ENCODE results near the gene NPAS3.

NPAS3 gene

DNA sequence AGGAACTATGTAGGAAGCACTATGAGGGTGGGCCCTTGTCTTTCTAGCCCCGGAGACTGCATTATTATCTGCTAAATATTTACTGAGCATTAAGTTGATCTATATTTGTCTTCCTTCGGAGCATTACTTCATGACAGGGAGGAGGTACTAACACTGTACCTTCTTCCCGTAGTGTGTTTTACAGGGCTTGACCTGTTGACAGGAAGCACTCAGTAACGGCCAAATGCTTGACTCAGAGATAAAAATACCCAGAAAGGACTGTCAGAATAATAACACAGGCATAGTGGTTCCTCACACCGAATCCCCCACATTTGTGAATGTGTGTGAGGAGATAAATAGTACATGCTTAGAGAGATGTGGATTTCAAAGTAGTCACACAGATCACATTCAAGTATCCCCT is 545.6 kb downstream of the NPAS3 start:
- no peak overlapping the region for H3K4me3 ChIP-seq (replicated peaks; ENCODE audit: low read depth, low read length)
- no peak for TF ChIP-seq CTCF (IDR thresholded peaks at IDR 0.05; ENCODE audit: low read depth, low read length, missing control alignments)
- DNase-seq (ENCODE audit: extremely low read depth, low read depth), result no peak

DNA sequence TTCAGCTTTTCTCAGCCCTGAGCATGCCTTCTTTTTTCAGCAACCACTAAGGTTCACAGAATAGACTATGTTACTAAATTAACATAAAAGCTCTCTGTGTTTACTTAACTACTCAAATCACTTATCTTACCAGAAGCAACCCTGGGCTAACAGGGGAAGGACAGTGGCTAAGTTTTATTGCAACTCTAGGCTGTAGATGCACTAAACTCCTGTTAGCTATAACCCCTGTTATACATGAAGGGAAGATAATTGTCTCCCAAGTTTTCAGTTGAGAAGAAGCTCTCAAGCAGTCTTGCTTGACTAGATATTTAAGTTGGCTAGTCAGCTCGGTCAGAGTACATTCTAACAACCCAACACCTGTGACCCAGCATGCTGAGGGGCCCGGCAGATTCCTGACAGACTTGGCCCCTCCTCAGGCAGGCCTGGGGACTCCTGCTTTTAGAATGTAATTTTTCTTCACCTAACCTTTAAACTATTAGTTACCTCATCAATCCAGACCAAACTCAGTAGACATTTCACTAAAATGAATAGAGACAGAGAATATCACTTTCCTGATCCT is 547.7 kb downstream of the NPAS3 start:
- H3K4me3 ChIP-seq (replicated peaks; ENCODE audit: low read depth, low read length), result no peak overlapping the region
- TF ChIP-seq CTCF (IDR thresholded peaks at IDR 0.05; ENCODE audit: low read depth, low read length, missing control alignments), result no peak
- DNase-seq (ENCODE audit: extremely low read depth, low read depth), result no peak

- TF ChIP-seq CTCF (IDR thresholded peaks at IDR 0.05; ENCODE audit: low read depth, low read length, missing control alignments), result no peak
- H3K4me3 ChIP-seq (replicated peaks; ENCODE audit: low read depth, low read length), result no peak overlapping the region
- DNase-seq (ENCODE audit: extremely low read depth, low read depth), result no peak
Measured at GRCh38 chr14:33488582-33488981, 549.9 kb downstream of the NPAS3 start.

DNA sequence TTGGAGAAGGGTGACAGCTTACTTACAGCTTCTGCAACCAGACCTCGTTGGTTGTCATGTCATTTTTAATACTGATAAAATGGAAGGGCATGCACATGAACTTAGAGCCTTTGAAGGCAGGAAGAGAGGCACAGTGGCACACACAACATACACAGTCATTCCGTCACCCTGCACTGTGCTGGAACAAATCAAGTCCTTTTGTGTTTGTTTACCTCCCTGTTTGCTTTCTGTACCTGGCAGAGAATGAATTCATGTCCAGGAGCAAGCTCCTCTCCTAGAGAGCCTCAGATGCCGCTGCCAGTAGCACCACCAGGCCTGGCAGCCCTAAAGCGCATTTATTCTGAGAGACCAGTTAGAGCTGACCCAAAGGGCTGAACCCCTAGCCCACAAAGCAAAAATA is 551.9 kb downstream of the NPAS3 start:
- no peak overlapping the region for H3K4me3 ChIP-seq (replicated peaks; ENCODE audit: low read depth, low read length)
- no peak for TF ChIP-seq CTCF (IDR thresholded peaks at IDR 0.05; ENCODE audit: low read depth, low read length, missing control alignments)
- no peak for DNase-seq (ENCODE audit: extremely low read depth, low read depth)

DNA sequence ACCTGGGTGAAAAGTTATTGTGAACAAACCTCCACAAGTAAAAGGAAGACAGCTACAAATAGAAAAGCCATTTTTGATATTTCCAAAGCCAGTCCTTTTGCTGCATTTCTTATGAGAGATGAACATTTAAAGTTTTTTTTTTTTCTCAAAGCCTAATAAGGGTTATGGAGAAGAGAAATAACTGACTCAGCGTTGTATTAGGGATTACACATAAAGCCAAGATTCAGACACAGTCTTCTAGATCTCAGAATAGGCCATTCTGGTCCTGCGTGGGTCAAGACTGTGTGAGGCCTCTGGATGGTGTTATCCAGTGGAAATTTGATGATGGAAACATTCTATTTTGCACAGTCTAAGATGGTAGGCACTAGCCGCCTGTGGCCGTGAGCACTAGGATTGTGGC is 552.4 kb downstream of the NPAS3 start:
- TF ChIP-seq CTCF (IDR thresholded peaks at IDR 0.05; ENCODE audit: low read depth, low read length, missing control alignments), result no peak
- no peak overlapping the region for H3K4me3 ChIP-seq (replicated peaks; ENCODE audit: low read depth, low read length)
- DNase-seq (ENCODE audit: extremely low read depth, low read depth), result no peak

- no peak for TF ChIP-seq CTCF (IDR thresholded peaks at IDR 0.05; ENCODE audit: low read depth, low read length, missing control alignments)
- H3K4me3 ChIP-seq (replicated peaks; ENCODE audit: low read depth, low read length), result no peak overlapping the region
- no peak for DNase-seq (ENCODE audit: extremely low read depth, low read depth)
Measured at GRCh38 chr14:33492491-33492890, 553.8 kb downstream of the NPAS3 start.

GRCh38 chr14:33493266-33493665 is 554.6 kb downstream of the NPAS3 start:
- no peak overlapping the region for H3K4me3 ChIP-seq (replicated peaks; ENCODE audit: low read depth, low read length)
- no peak for TF ChIP-seq CTCF (IDR thresholded peaks at IDR 0.05; ENCODE audit: low read depth, low read length, missing control alignments)
- DNase-seq (ENCODE audit: extremely low read depth, low read depth), result no peak
